Measurements from ENCODE around the gene BORCS6. TPM values are rescaled to one million over a fixed set of nuclear protein-coding genes. Genes with fewer than 3 reads are reported as not detected.

BORCS6 gene
- total RNA-seq, 1 experiment from 2014 or later = 6.4 TPM

- Histone ChIP-seq H3K9me2 (ENCODE audit: insufficient read depth) (no peaks in the 10 kb centered on the region), H4K20me1 (ENCODE audit: insufficient read depth) (0 out of 2 replicates have a peak, but pooled peaks cover 3% of the 10 kb centered on the region), H3F3A (ENCODE audit: insufficient read depth, low read depth) (peaks cover 24% of the 10 kb centered on the region), H3K36me3 (ENCODE audit: low read depth) (no peaks in the 10 kb centered on the region), H3K27ac (peak overlapping the region; percentile 86), H3K27me3 (ENCODE audit: insufficient read depth, low read depth) (no peaks in the 10 kb centered on the region), H3K9me3 (ENCODE audit: insufficient read depth, low read depth) (no peaks in the 10 kb centered on the region), H3K4me1 (replicated peaks; ENCODE audit: insufficient read depth) (peaks cover 12% of the 10 kb centered on the region), H2AFZ (peak overlapping the region; percentile 94), H3K4me2 (peak overlapping the region; percentile 83), H3K4me3 (peak overlapping the region; percentile 82; the same call in 1 of the 2 replicates), H3K79me2 (ENCODE audit: low read depth) (peaks cover 11% of the 10 kb centered on the region)
- CTCF ChIA-PET = interaction anchor here (0.6 to 1.0 kb wide), 3 partner anchors 26 to 197 kb away, joined by 3 to 4 read pairs (median 3); no protein-coding TSS in a partner anchor
- peak; percentile 84 to 97 for DNase-seq
- intact Hi-C loops (cut with micrococcal nuclease; ENCODE audit: unreplicated experiment) = loop anchor here (1.0 to 10.0 kb wide), 6 partner anchors 30 to 198 kb away; partner anchors contain the start of genes CTC1 and RPL26
- no peak for TF ChIP-seq EZH2 (IDR thresholded peaks at IDR 0.05; ENCODE audit: low read depth)
- TF ChIP-seq, protein P1, sequence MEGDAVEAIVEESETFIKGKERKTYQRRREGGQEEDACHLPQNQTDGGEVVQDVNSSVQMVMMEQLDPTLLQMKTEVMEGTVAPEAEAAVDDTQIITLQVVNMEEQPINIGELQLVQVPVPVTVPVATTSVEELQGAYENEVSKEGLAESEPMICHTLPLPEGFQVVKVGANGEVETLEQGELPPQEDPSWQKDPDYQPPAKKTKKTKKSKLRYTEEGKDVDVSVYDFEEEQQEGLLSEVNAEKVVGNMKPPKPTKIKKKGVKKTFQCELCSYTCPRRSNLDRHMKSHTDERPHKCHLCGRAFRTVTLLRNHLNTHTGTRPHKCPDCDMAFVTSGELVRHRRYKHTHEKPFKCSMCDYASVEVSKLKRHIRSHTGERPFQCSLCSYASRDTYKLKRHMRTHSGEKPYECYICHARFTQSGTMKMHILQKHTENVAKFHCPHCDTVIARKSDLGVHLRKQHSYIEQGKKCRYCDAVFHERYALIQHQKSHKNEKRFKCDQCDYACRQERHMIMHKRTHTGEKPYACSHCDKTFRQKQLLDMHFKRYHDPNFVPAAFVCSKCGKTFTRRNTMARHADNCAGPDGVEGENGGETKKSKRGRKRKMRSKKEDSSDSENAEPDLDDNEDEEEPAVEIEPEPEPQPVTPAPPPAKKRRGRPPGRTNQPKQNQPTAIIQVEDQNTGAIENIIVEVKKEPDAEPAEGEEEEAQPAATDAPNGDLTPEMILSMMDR (conservative IDR thresholded peaks at IDR 0.05) = 0 out of 2 replicates have a peak, but pooled peaks have one; percentile 14
- POLR2A ChIA-PET (ENCODE audit: unreplicated experiment) = interaction anchor here (0.5 to 1.4 kb wide), 4 partner anchors 14 to 109 kb away, joined by 6 to 8 read pairs (median 7); partner anchors contain the start of gene SLC25A35
- BruUV-seq (replicated peaks) = no TSS peak
These were observed 3.0 kb downstream of the BORCS6 start for GRCh38 chr17:8186787-8187516.

DNA sequence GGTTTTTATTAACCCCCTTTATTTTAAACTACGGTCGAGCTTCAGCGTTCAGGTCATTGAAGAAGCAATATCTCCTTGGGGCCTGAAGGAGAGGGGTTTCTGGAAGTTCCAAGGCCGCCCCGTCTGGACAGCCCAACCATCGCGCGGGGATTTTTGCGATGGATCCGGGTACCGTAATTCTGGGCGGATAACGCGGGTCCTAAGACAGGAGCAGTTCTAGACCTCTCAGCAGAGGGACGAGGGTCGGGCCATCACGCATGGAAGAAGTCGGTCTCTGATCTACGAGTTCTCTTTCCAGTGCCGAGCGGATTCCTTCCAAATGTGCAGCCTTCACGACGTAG is 3.6 kb downstream of the BORCS6 start:
- Histone ChIP-seq H2AFZ (peak overlapping the region; percentile 94), H3K79me2 (ENCODE audit: low read depth) (peaks cover 11% of the 10 kb centered on the region), H3K9me2 (ENCODE audit: insufficient read depth) (no peaks in the 10 kb centered on the region), H3F3A (ENCODE audit: insufficient read depth, low read depth) (peaks cover 24% of the 10 kb centered on the region), H3K27me3 (ENCODE audit: insufficient read depth, low read depth) (no peaks in the 10 kb centered on the region), H3K4me1 (replicated peaks; ENCODE audit: insufficient read depth) (peaks cover 12% of the 10 kb centered on the region), H3K4me2 (peak overlapping the region; percentile 83), H3K9me3 (ENCODE audit: insufficient read depth, low read depth) (no peaks in the 10 kb centered on the region), H3K27ac (peak overlapping the region; percentile 86), H3K36me3 (ENCODE audit: low read depth) (no peaks in the 10 kb centered on the region), H4K20me1 (ENCODE audit: insufficient read depth) (0 out of 2 replicates have a peak, but pooled peaks cover 3% of the 10 kb centered on the region), H3K4me3 (peak overlapping the region; percentile 82)
- intact Hi-C loops (cut with micrococcal nuclease; ENCODE audit: unreplicated experiment) = loop anchor here (2.0 to 10.0 kb wide), 2 partner anchors 30 to 198 kb away; partner anchors contain the start of gene RPL26
- no TSS peak for BruUV-seq (replicated peaks)
- no peak for DNase-seq
- CTCF ChIA-PET = interaction anchor here (0.6 kb wide), 1 partner anchor 25 kb away, joined by 3 read pairs; no protein-coding TSS in a partner anchor
- no peak for TF ChIP-seq EZH2 (IDR thresholded peaks at IDR 0.05; ENCODE audit: low read depth)
- TF ChIP-seq, protein P1 (conservative IDR thresholded peaks at IDR 0.05) = peak; percentile 37; the same call in 1 of the 2 replicates
- POLR2A ChIA-PET (ENCODE audit: unreplicated experiment) = interaction anchor here (0.7 to 1.3 kb wide), 4 partner anchors 8 to 109 kb away, joined by 4 to 7 read pairs (median 5); partner anchors contain the start of genes AURKB and SLC25A35

DNA sequence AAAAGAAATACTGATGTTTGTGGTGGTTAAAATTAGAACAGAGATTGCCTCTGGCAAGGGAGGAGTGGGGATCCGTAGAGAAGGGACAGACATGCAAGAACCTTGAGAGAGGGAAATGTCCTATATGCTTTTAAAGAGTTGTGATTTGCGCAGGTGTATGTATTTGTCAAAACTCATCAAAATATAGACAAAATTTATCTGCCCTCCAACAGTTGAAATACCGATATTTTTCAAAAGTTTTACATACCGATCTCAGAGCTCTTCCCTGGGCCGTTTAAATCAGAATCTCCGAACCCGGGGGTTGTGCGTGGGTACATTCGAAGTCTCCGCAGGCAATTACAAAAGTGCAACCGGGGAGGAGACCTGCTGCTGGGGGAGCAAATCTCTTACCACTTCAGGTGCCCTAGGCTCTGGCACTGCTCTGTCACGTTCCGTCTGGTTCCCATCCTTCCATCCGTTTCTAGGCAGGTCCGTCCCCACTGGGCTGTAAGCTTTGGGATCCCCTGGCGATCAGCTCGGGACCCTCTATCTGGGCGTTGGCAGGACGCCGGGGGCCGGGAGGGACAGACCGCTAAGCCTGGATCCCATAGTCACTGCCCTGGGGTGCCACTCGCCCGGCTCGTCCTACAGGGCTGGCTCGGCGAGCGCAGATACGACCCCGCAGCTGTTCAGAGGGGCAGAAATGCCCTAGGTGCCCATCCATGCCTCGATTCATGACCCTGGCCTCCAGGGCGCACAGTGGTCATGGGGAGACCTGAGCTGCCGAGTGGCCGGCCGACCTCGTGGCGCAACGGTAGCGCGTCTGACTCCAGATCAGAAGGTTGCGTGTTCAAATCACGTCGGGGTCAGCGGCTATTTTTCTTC is 4.2 kb downstream of the BORCS6 start:
- no peaks in the 10 kb centered on the region for H3K9me2 ChIP-seq (ENCODE audit: insufficient read depth)
- H3K4me1 ChIP-seq (replicated peaks; ENCODE audit: insufficient read depth) = peaks cover 12% of the 10 kb centered on the region
- no peaks in the 10 kb centered on the region for H3K27me3 ChIP-seq (ENCODE audit: insufficient read depth, low read depth)
- intact Hi-C loops (cut with micrococcal nuclease; ENCODE audit: unreplicated experiment) = loop anchor here (2.0 to 10.0 kb wide), 2 partner anchors 29 to 199 kb away; partner anchors contain the start of gene RPL26
- no peaks in the 10 kb centered on the region for H3K9me3 ChIP-seq (ENCODE audit: insufficient read depth, low read depth)
- H4K20me1 ChIP-seq (ENCODE audit: insufficient read depth) = 0 out of 2 replicates have a peak, but pooled peaks cover 3% of the 10 kb centered on the region
- no TSS peak for BruUV-seq (replicated peaks)
- peak overlapping the region; percentile 94 for H2AFZ ChIP-seq
- H3K4me2 ChIP-seq = peak overlapping the region; percentile 83
- TF ChIP-seq EZH2 (IDR thresholded peaks at IDR 0.05; ENCODE audit: low read depth) = no peak
- TF ChIP-seq, protein P1 (conservative IDR thresholded peaks at IDR 0.05) = no peak
- H3K27ac ChIP-seq = peak overlapping the region; percentile 86
- peaks cover 24% of the 10 kb centered on the region for H3F3A ChIP-seq (ENCODE audit: insufficient read depth, low read depth)
- CTCF ChIA-PET = interaction anchor here (0.6 kb wide), 1 partner anchor 25 kb away, joined by 3 read pairs; no protein-coding TSS in a partner anchor
- H3K4me3 ChIP-seq = peak overlapping the region; percentile 82
- H3K36me3 ChIP-seq (ENCODE audit: low read depth) = no peaks in the 10 kb centered on the region
- DNase-seq = peak; percentile 46 to 90
- H3K79me2 ChIP-seq (ENCODE audit: low read depth) = peaks cover 11% of the 10 kb centered on the region
- POLR2A ChIA-PET (ENCODE audit: unreplicated experiment) = interaction anchor here (0.7 to 0.8 kb wide), 3 partner anchors 8 to 24 kb away, joined by 4 to 6 read pairs (median 4); partner anchors contain the start of gene AURKB

All from PC-9 (cell line).